Testis (tissue), 3 donors: Measurements from ENCODE around the gene IL18BP. TPM values are rescaled to one million over a fixed set of nuclear protein-coding genes. Genes with fewer than 3 reads are reported as not detected.

Source experiments
- DNase-seq: peaks from one replicate; pipeline ENCODE4 v3.0.0-alpha.2; 2019
- H3K27ac ChIP-seq, 2 donors: fragments of 200-600 bp; sonication (generic); one replicate each; pipeline ENCODE4 v1.5.1; 2019
- H3K27me3 ChIP-seq: fragments of 200-600 bp; sonication (generic); one replicate; pipeline ENCODE4 v1.5.1; 2019
- H3K36me3 ChIP-seq: fragments of 200-600 bp; sonication (generic); one replicate; pipeline ENCODE4 v1.5.1; 2017; ENCODE audit warnings: low read depth; ENCODE audit errors: missing control alignments
- H3K4me1 ChIP-seq: fragments of 200-600 bp; sonication (generic); one replicate; pipeline ENCODE4 v1.5.1; 2019
- H3K4me3 ChIP-seq, 2 donors: fragments of 200-600 bp; sonication (generic); one replicate each; pipeline ENCODE4 v1.5.1; 2017 to 2019
- H3K9me3 ChIP-seq: fragments of 200-600 bp; sonication (generic); one replicate; pipeline ENCODE4 v1.5.1; 2017
- CTCF ChIP-seq, 3 experiments: fragments of 450-650 bp in 2 of 3; fragments of 200-600 bp in 1 of 3; sonication (generic) in 1 of 3; IDR thresholded peaks; one replicate each; pipeline ENCODE4 v1.5.1; 2016 to 2019; ENCODE audit warnings: antibody characterized with exemption in 3 of 3, mild to moderate bottlenecking in 2 of 3, moderate library complexity in 1 of 3
- POLR2A ChIP-seq: fragments of 450-650 bp; IDR thresholded peaks from one replicate; pipeline ENCODE4 v1.6.1; 2017; ENCODE audit warnings: antibody characterized with exemption, mild to moderate bottlenecking, moderate library complexity
- WGBS, 2 donors: methylation state at CpG; one replicate each; pipeline ENCODE4 v1.1.5; 2018; 5-methylcytosine and 5-hydroxymethylcytosine counted together
- intact Hi-C: fragments of 100-400 bp; cut with DNase I; formaldehyde crosslinking; loops from one replicate; pipeline ENCODE4 v1.15.1; 2023; ENCODE audit warnings: low total_unique reads
- polyA plus RNA-seq: library from polyadenylated mRNA; stranded (reverse); fragments of 350-450 nt; fragmentation: Illumina TruSeq; extraction: RNeasy Lipid Tissue Mini Kit (QIAGEN cat#74804); gene quantifications from one replicate; pipeline ENCODE4 v1.2.3, GENCODE V29; 2014; ENCODE audit warnings: low read depth, low replicate concordance; ENCODE audit not compliant: insufficient read depth
- total RNA-seq, 2 donors: library from RNA; depleted of rRNA; stranded (reverse); fragments of >200 nt; gene quantifications; one replicate each; pipeline ENCODE4 v1.2.3, GENCODE V29; 2016

The IL18BP gene
- total and polyA plus RNA-seq, 3 donors from 2014 or later = 11.7 to 16.8 (median 13.5) TPM

- H3K4me3 ChIP-seq = no peak overlapping the region
- TF ChIP-seq POLR2A (no peak), CTCF (IDR thresholded peaks at IDR 0.05) (no peak)
- intact Hi-C loops = no loop called here
- H3K9me3 ChIP-seq = no peaks in the 10 kb centered on the region
- DNase-seq = no peak
- H3K4me1 ChIP-seq = peaks cover 24% of the 10 kb centered on the region
- H3K36me3 ChIP-seq = no peaks in the 10 kb centered on the region
- 80 to 85% methylated on average over 6 to 9 of the region's 9 CpGs for WGBS, 2 donors
- H3K27ac ChIP-seq = no peak overlapping the region
- H3K27me3 ChIP-seq = no peaks in the 10 kb centered on the region
Measured at GRCh38 chr11:72018171-72018570, 19.5 kb downstream of the IL18BP start.

- no peak for TF ChIP-seq CTCF (IDR thresholded peaks at IDR 0.05)
- no peak for TF ChIP-seq POLR2A
- Histone ChIP-seq H3K4me3 (no peak overlapping the region), H3K27me3 (no peaks in the 10 kb centered on the region), H3K27ac (no peak overlapping the region), H3K4me1 (peaks cover 19% of the 10 kb centered on the region), H3K9me3 (no peaks in the 10 kb centered on the region), H3K36me3 (no peaks in the 10 kb centered on the region)
- DNase-seq = no peak
- intact Hi-C loops = no loop called here
- 74 to 76% methylated on average over 4 of the region's 4 CpGs for WGBS, 2 donors
Measured at GRCh38 chr11:72023335-72023734, 24.6 kb downstream of the IL18BP start.

GRCh38 chr11:72024069-72024754 lies 25.5 kb downstream of the IL18BP start:
- Histone ChIP-seq H3K4me3 (no peak overlapping the region), H3K27ac (peak overlapping the region in 1 of 2 donors; percentile 59), H3K4me1 (peaks cover 19% of the 10 kb centered on the region), H3K36me3 (no peaks in the 10 kb centered on the region), H3K9me3 (no peaks in the 10 kb centered on the region), H3K27me3 (no peaks in the 10 kb centered on the region)
- DNase-seq = no peak
- intact Hi-C loops = no loop called here
- TF ChIP-seq CTCF (IDR thresholded peaks at IDR 0.05) (no peak), POLR2A (no peak)
- 28 to 36% methylated on average over 5 of the region's 5 CpGs for WGBS, 2 donors

GRCh38 chr11:72026090-72026489 lies 27.4 kb downstream of the IL18BP start:
- Histone ChIP-seq H3K36me3 (no peaks in the 10 kb centered on the region), H3K27me3 (no peaks in the 10 kb centered on the region), H3K9me3 (no peaks in the 10 kb centered on the region), H3K27ac (peak overlapping the region in 1 of 2 donors; percentile 59), H3K4me3 (no peak overlapping the region), H3K4me1 (peaks cover 27% of the 10 kb centered on the region)
- DNase-seq = no peak
- WGBS, 2 donors = 47 to 64% methylated on average over 1 of the region's 1 CpG
- TF ChIP-seq POLR2A = no peak
- TF ChIP-seq CTCF (IDR thresholded peaks at IDR 0.05) = no peak
- intact Hi-C loops = loop anchor here (5.0 kb wide), 1 partner anchor 61 kb away; no protein-coding TSS in a partner anchor
